K562 (cell line): Measurements from ENCODE around the gene DDIT3. TPM values are rescaled to one million over a fixed set of nuclear protein-coding genes. Genes with fewer than 3 reads are reported as not detected.

Experiments
- CREB1 ChIP-seq, 2 experiments: sonication (generic) in 1 of 2; formaldehyde crosslinking in 1 of 2; IDR thresholded peaks; 2 replicates each; pipeline versions ENCODE4 v1.6.1 to v1.8.0; 2012 to 2022; ENCODE audit warnings: inconsistent platforms in 1 of 2, mild to moderate bottlenecking in 1 of 2, missing genetic modification reagents in 1 of 2, moderate library complexity in 1 of 2
- CREB3 ChIP-seq: fragments of 450-650 bp; conservative IDR thresholded peaks from 2 replicates; pipeline ENCODE4 v1.6.1; 2016; ENCODE audit warnings: missing genetic modification characterization, low read depth, mild to moderate bottlenecking, missing compliant biosample characterization, moderate library complexity
- ESRRA ChIP-seq: fragments of 450-650 bp; IDR thresholded peaks from 2 replicates; pipeline ENCODE4 v1.6.1; 2014; ENCODE audit warnings: low read depth, mild to moderate bottlenecking, moderate library complexity, borderline replicate concordance
- HIVEP1 ChIP-seq: fragments of 250-450 bp; sonication (Bioruptor Pico); IDR thresholded peaks from 2 replicates; pipeline ENCODE4 v1.4.0; 2020; ENCODE audit warnings: mild to moderate bottlenecking
- KDM4B ChIP-seq, 2 experiments: fragments of 450-650 bp in 1 of 2; sonication (generic) in 1 of 2; IDR thresholded peaks; 2 replicates each; pipeline ENCODE4 v1.6.1; 2016 to 2017; ENCODE audit warnings: borderline replicate concordance in 2 of 2, antibody characterized with exemption in 1 of 2, low read depth in 1 of 2, mild to moderate bottlenecking in 1 of 2
- KLF13 ChIP-seq: fragments of 450-650 bp; IDR thresholded peaks from 2 replicates; pipeline ENCODE4 v1.6.1; 2016; ENCODE audit warnings: missing genetic modification characterization, low read depth, mild to moderate bottlenecking, missing compliant biosample characterization, moderate library complexity, borderline replicate concordance
- MED1 ChIP-seq: sonication (generic); formaldehyde crosslinking; IDR thresholded peaks from 2 replicates; pipeline ENCODE4 v1.8.1; 2023; ENCODE audit warnings: missing genetic modification reagents, borderline replicate concordance
- RBM15 ChIP-seq: fragments of 200-400 bp; formaldehyde crosslinking; IDR thresholded peaks from 2 replicates; pipeline ENCODE4 v1.6.1; 2018; ENCODE audit warnings: mild to moderate bottlenecking, low read length, moderate library complexity; ENCODE audit not compliant: insufficient read depth
- TEAD4 ChIP-seq, 2 experiments: sonication (generic) in 1 of 2; formaldehyde crosslinking in 1 of 2; IDR thresholded peaks; 2 replicates each; pipeline versions ENCODE4 v1.6.1 to v1.8.0; 2012 to 2022; ENCODE audit warnings: borderline replicate concordance in 1 of 2, inconsistent platforms in 1 of 2, low read length in 1 of 2, mild to moderate bottlenecking in 1 of 2, missing genetic modification reagents in 1 of 2
- ZNF253 ChIP-seq: fragments of 250-450 bp; sonication (Bioruptor Pico); conservative IDR thresholded peaks from 2 replicates; pipeline ENCODE4 v1.6.1; 2021; ENCODE audit warnings: mild to moderate bottlenecking
- polyA plus RNA-seq, 8 experiments: library from polyadenylated mRNA; depleted of rRNA in 4 of 8; stranded (reverse) in 5 of 8; unstranded in 3 of 8; fragments of >200 nt; fragmentation: Nextera tagmentation in 2 of 8; fragmentation: Illumina TruSeq in 1 of 8; extraction: Ambion mirVana in 2 of 8; extraction: Trizol in 1 of 8; gene quantifications; 2 replicates each; pipeline versions ENCODE4 v1.2.1 to v1.2.3, GENCODE V29; 2011 to 2014; ENCODE audit warnings: inconsistent platforms in 1 of 8, missing spikeins in 1 of 8
- total RNA-seq, 7 experiments: library from RNA; depleted of rRNA in 6 of 7; stranded (reverse); fragments of >200 nt in 6 of 7; fragmentation: Illumina TruSeq in 2 of 7; extraction: Trizol in 2 of 7; gene quantifications; 2 replicates each; pipeline versions ENCODE4 v1.2.1 to v1.2.3, GENCODE V29; 2011 to 2021; ENCODE audit warnings: low replicate concordance in 1 of 7
- TF ChIP-seq, protein P1 (sequence below): fragments of 450-650 bp; formaldehyde crosslinking; conservative IDR thresholded peaks from 2 replicates; pipeline ENCODE4 v1.4.0; 2022; ENCODE audit warnings: mild to moderate bottlenecking, missing genetic modification characterization
- TF ChIP-seq, protein P2 (sequence below), 2 experiments: fragments of 450-650 bp in 1 of 2; sonication (generic) in 1 of 2; formaldehyde crosslinking; conservative IDR thresholded peaks; 2 replicates each; pipeline versions ENCODE4 v1.4.0 to v1.8.1; 2020 to 2022; ENCODE audit warnings: mild to moderate bottlenecking in 1 of 2, missing genetic modification reagents in 1 of 2

Gene DDIT3
- total and polyA plus RNA-seq, 9 of the 15 experiments (the other 6 are each of a cell fraction or from before 2014, with no cell fraction given) = 59.1 to 272 (median 89.9) TPM

- TF ChIP-seq CREB3 (tag) (0 out of 2 replicates have a peak, but pooled peaks have one; percentile 54), TEAD4 (IDR thresholded peaks at IDR 0.05; ENCODE audit: low read length) (peak; percentile 96), TEAD4 (CRISPR knock-in tag; IDR thresholded peaks at IDR 0.05; ENCODE audit: borderline replicate concordance) (no peak), KLF13 (tag) (no peak), KDM4B (IDR thresholded peaks at IDR 0.05; ENCODE audit: borderline replicate concordance in 2 of 2, low read depth in 1 of 2) (no peak), HIVEP1 (no peak), MED1 (CRISPR knock-in tag) (no peak), ZNF253 (CRISPR knock-in tag) (no peak), RBM15 (no peak), ESRRA (no peak), CREB1 (IDR thresholded peaks at IDR 0.05) (no peak), CREB1 (CRISPR knock-in tag; IDR thresholded peaks at IDR 0.05) (0 out of 2 replicates have a peak, but pooled peaks have one; percentile 33)
- TF ChIP-seq, protein P1, sequence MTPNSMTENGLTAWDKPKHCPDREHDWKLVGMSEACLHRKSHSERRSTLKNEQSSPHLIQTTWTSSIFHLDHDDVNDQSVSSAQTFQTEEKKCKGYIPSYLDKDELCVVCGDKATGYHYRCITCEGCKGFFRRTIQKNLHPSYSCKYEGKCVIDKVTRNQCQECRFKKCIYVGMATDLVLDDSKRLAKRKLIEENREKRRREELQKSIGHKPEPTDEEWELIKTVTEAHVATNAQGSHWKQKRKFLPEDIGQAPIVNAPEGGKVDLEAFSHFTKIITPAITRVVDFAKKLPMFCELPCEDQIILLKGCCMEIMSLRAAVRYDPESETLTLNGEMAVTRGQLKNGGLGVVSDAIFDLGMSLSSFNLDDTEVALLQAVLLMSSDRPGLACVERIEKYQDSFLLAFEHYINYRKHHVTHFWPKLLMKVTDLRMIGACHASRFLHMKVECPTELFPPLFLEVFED (CRISPR knock-in tag) = no peak
- TF ChIP-seq, protein P2, sequence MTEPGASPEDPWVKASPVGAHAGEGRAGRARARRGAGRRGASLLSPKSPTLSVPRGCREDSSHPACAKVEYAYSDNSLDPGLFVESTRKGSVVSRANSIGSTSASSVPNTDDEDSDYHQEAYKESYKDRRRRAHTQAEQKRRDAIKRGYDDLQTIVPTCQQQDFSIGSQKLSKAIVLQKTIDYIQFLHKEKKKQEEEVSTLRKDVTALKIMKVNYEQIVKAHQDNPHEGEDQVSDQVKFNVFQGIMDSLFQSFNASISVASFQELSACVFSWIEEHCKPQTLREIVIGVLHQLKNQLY (CRISPR knock-in tag; conservative IDR thresholded peaks at IDR 0.05) = no peak
Measured at GRCh38 chr12:57539134-57539768, 18.9 kb upstream of the DDIT3 start (continued).
